ENCODE results near the gene BAZ2B.

The BAZ2B gene

GRCh38 chr2:159640176-159640575 is 23.8 kb upstream of the BAZ2B start:
- H4K20me1 ChIP-seq (ENCODE audit: low read depth, low read length), result no peaks in the 10 kb centered on the region
- no peaks in the 10 kb centered on the region for H3K27me3 ChIP-seq (ENCODE audit: low read length)

DNA sequence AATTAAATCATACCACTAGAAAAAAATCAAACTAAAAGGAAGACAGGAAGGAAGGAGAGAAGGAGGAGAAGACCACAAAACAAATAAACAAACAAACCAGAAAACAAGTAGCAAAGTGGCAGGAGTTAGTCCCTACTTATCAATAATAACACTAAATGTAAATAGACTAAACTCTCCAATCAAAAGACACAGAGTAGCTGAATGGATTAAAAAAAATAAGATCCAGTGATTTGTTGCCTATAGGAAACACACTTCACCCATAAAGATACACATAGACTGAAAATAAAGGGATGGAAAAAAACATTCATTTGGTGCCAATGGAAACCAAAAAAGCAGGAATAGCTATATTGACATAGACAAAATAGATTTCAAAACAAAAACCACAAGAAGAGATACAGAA is 23.4 kb upstream of the BAZ2B start:
- no peaks in the 10 kb centered on the region for H3F3A ChIP-seq (ENCODE audit: insufficient read depth)
- no peaks in the 10 kb centered on the region for H3K9me2 ChIP-seq (replicated peaks; ENCODE audit: insufficient read depth, low read length)
- H3K9ac ChIP-seq (ENCODE audit: low read length), result no peak overlapping the region
- H3K9me3 ChIP-seq (ENCODE audit: insufficient read depth, low read length), result no peaks in the 10 kb centered on the region
- H3K79me2 ChIP-seq (ENCODE audit: insufficient read depth, low read length), result no peaks in the 10 kb centered on the region
- no peaks in the 10 kb centered on the region for H4K20me1 ChIP-seq (ENCODE audit: low read depth, low read length)
- H3K27me3 ChIP-seq (ENCODE audit: low read length), result no peaks in the 10 kb centered on the region
- TF ChIP-seq, protein P1, sequence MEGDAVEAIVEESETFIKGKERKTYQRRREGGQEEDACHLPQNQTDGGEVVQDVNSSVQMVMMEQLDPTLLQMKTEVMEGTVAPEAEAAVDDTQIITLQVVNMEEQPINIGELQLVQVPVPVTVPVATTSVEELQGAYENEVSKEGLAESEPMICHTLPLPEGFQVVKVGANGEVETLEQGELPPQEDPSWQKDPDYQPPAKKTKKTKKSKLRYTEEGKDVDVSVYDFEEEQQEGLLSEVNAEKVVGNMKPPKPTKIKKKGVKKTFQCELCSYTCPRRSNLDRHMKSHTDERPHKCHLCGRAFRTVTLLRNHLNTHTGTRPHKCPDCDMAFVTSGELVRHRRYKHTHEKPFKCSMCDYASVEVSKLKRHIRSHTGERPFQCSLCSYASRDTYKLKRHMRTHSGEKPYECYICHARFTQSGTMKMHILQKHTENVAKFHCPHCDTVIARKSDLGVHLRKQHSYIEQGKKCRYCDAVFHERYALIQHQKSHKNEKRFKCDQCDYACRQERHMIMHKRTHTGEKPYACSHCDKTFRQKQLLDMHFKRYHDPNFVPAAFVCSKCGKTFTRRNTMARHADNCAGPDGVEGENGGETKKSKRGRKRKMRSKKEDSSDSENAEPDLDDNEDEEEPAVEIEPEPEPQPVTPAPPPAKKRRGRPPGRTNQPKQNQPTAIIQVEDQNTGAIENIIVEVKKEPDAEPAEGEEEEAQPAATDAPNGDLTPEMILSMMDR (IDR thresholded peaks at IDR 0.05; ENCODE audit: insufficient read depth, low read length, poor library complexity, severe bottlenecking), result no peak
- TF ChIP-seq EZH2phosphoT487 (conservative IDR thresholded peaks at IDR 0.05; ENCODE audit: low read length), result no peak
- H2AFZ ChIP-seq (ENCODE audit: low read depth, low read length, severe bottlenecking), result no peak overlapping the region
- no peaks in the 10 kb centered on the region for H3K36me3 ChIP-seq (ENCODE audit: low read length)
- H3K27ac ChIP-seq (ENCODE audit: low read depth, low read length), result no peak overlapping the region
- no peak overlapping the region for H3K4me2 ChIP-seq (ENCODE audit: low read depth, low read length, poor library complexity, severe bottlenecking)
- H3K4me3 ChIP-seq (ENCODE audit: insufficient read depth, low read length, poor library complexity, severe bottlenecking), result no peak overlapping the region

More at GRCh38 chr2:159640176-159640575, 23.8 kb upstream of the BAZ2B start:
- Histone ChIP-seq H3K4me2 (ENCODE audit: low read depth, low read length, poor library complexity, severe bottlenecking) (no peak overlapping the region), H3F3A (ENCODE audit: insufficient read depth) (no peaks in the 10 kb centered on the region), H3K27ac (ENCODE audit: low read depth, low read length) (no peak overlapping the region), H3K36me3 (ENCODE audit: low read length) (no peaks in the 10 kb centered on the region), H3K9me2 (replicated peaks; ENCODE audit: insufficient read depth, low read length) (no peaks in the 10 kb centered on the region), H3K79me2 (ENCODE audit: insufficient read depth, low read length) (no peaks in the 10 kb centered on the region), H3K4me3 (ENCODE audit: insufficient read depth, low read length, poor library complexity, severe bottlenecking) (no peak overlapping the region), H3K9ac (ENCODE audit: low read length) (no peak overlapping the region), H2AFZ (ENCODE audit: low read depth, low read length, severe bottlenecking) (no peak overlapping the region), H3K9me3 (ENCODE audit: insufficient read depth, low read length) (no peaks in the 10 kb centered on the region)
- TF ChIP-seq EZH2phosphoT487 (conservative IDR thresholded peaks at IDR 0.05; ENCODE audit: low read length), result no peak
- TF ChIP-seq, protein P1 (IDR thresholded peaks at IDR 0.05; ENCODE audit: insufficient read depth, low read length, poor library complexity, severe bottlenecking), result no peak

- no peak overlapping the region for H3K4me3 ChIP-seq (ENCODE audit: insufficient read depth, low read length, poor library complexity, severe bottlenecking)
- H3K27me3 ChIP-seq (ENCODE audit: low read length), result no peaks in the 10 kb centered on the region
- no peaks in the 10 kb centered on the region for H3F3A ChIP-seq (ENCODE audit: insufficient read depth)
- H3K9me3 ChIP-seq (ENCODE audit: insufficient read depth, low read length), result no peaks in the 10 kb centered on the region
- H3K79me2 ChIP-seq (ENCODE audit: insufficient read depth, low read length), result no peaks in the 10 kb centered on the region
- no peak overlapping the region for H2AFZ ChIP-seq (ENCODE audit: low read depth, low read length, severe bottlenecking)
- H3K27ac ChIP-seq (ENCODE audit: low read depth, low read length), result no peak overlapping the region
- TF ChIP-seq, protein P1 (IDR thresholded peaks at IDR 0.05; ENCODE audit: insufficient read depth, low read length, poor library complexity, severe bottlenecking), result no peak
- TF ChIP-seq EZH2phosphoT487 (conservative IDR thresholded peaks at IDR 0.05; ENCODE audit: low read length), result no peak
- H3K9me2 ChIP-seq (replicated peaks; ENCODE audit: insufficient read depth, low read length), result no peaks in the 10 kb centered on the region
- H3K36me3 ChIP-seq (ENCODE audit: low read length), result no peaks in the 10 kb centered on the region
- no peak overlapping the region for H3K4me2 ChIP-seq (ENCODE audit: low read depth, low read length, poor library complexity, severe bottlenecking)
- H3K9ac ChIP-seq (ENCODE audit: low read length), result no peak overlapping the region
- no peaks in the 10 kb centered on the region for H4K20me1 ChIP-seq (ENCODE audit: low read depth, low read length)
These were observed 22.7 kb upstream of the BAZ2B start for GRCh38 chr2:159639071-159639470.

Measured in SU-DHL-6 (cell line).